ENCODE results near the gene ATIC. TPM values are rescaled to one million over a fixed set of nuclear protein-coding genes. Genes with fewer than 3 reads are reported as not detected.

ATIC gene
- total RNA-seq, 1 experiment from 2014 or later = 295 TPM

DNA sequence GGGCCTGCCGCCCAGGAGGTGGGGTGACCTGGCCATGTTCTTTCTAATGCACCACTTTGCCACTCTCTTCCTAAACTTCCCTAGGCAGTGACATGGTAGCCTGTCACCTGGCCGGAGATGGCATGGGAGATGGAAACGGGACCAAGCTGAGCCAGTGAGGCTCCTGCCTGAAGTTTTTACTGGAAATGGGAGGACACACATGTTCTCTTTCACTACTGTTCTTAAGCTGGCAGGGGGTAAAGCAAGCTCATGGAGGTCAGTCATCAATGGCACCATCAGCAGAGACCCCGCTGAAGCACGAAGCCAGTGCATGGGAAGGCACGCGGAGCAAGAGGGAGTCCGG, 50.7 kb downstream of the ATIC start:
- H3K27me3 Mint-ChIP-seq (ENCODE audit: low read depth) = no peaks in the 10 kb centered on the region

More for the DNA sequence above, 50.7 kb downstream of the ATIC start:
- Histone ChIP-seq H3K23me2 (ENCODE audit: insufficient read length, low read depth, low read length, poor library complexity, severe bottlenecking) (no peaks in the 10 kb centered on the region), H3K79me1 (ENCODE audit: insufficient read depth, low read depth, low read length, poor library complexity, severe bottlenecking) (no peaks in the 10 kb centered on the region), H3K4me1 (ENCODE audit: insufficient read depth, low read length) (no peaks in the 10 kb centered on the region), H2BK5ac (ENCODE audit: insufficient read length, low read length) (no peak overlapping the region), H3K79me2 (ENCODE audit: insufficient read depth, low read length) (no peaks in the 10 kb centered on the region), H3T11ph (ENCODE audit: low read length) (no peak overlapping the region), H4K8ac (replicated peaks; ENCODE audit: insufficient read length, low read depth, low read length) (no peak overlapping the region), H2BK12ac (ENCODE audit: insufficient read length, low read depth, low read length) (no peak overlapping the region), H2BK120ac (ENCODE audit: low read depth, low read length, poor library complexity, severe bottlenecking) (no peak overlapping the region), H3K18ac (ENCODE audit: insufficient read length, low read depth, low read length) (no peak overlapping the region), H3K14ac (ENCODE audit: insufficient read depth, low read length) (no peak overlapping the region), H4K91ac (ENCODE audit: insufficient read length, low read depth, low read length) (no peak overlapping the region), H2AK5ac (ENCODE audit: insufficient read length, low read length) (no peak overlapping the region), H3K27ac (ENCODE audit: insufficient read length, low read depth, low read length) (no peak overlapping the region), H3K27me3 (ENCODE audit: insufficient read depth, low read length) (no peaks in the 10 kb centered on the region), H3K56ac (ENCODE audit: insufficient read length, low read depth, low read length) (no peak overlapping the region), H3K23ac (ENCODE audit: insufficient read length, low read depth, low read length) (no peak overlapping the region), H4K20me1 (ENCODE audit: control insufficient read depth, insufficient read depth, insufficient read length) (no peaks in the 10 kb centered on the region), H3K4me2 (ENCODE audit: insufficient read depth, insufficient read length, low read length) (no peak overlapping the region), H3K9me3 (ENCODE audit: control insufficient read depth, low read depth, low read length) (no peaks in the 10 kb centered on the region), H4K5ac (ENCODE audit: insufficient read length, low read depth, low read length) (no peak overlapping the region), H3K9ac (ENCODE audit: extremely low read depth, insufficient read length, low read length) (no peak overlapping the region), H2BK15ac (ENCODE audit: low read depth, low read length) (no peak overlapping the region), H3K4ac (ENCODE audit: low read depth, low read length) (no peak overlapping the region), H2BK20ac (ENCODE audit: low read depth, low read length, poor library complexity, severe bottlenecking) (no peak overlapping the region), H2AFZ (ENCODE audit: low read length) (no peak overlapping the region)
- TF ChIP-seq, protein P1, sequence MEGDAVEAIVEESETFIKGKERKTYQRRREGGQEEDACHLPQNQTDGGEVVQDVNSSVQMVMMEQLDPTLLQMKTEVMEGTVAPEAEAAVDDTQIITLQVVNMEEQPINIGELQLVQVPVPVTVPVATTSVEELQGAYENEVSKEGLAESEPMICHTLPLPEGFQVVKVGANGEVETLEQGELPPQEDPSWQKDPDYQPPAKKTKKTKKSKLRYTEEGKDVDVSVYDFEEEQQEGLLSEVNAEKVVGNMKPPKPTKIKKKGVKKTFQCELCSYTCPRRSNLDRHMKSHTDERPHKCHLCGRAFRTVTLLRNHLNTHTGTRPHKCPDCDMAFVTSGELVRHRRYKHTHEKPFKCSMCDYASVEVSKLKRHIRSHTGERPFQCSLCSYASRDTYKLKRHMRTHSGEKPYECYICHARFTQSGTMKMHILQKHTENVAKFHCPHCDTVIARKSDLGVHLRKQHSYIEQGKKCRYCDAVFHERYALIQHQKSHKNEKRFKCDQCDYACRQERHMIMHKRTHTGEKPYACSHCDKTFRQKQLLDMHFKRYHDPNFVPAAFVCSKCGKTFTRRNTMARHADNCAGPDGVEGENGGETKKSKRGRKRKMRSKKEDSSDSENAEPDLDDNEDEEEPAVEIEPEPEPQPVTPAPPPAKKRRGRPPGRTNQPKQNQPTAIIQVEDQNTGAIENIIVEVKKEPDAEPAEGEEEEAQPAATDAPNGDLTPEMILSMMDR (conservative IDR thresholded peaks at IDR 0.05) = no peak
- DNase-seq = no peak
- no peak overlapping the region; a peak in 1 of 7 replicates for H3K27ac Mint-ChIP-seq
- no peaks in the 10 kb centered on the region for H3K4me1 Mint-ChIP-seq
- peaks cover 13 to 56% (median 32%) of the 10 kb centered on the region in 3 experiments for H3K36me3 Mint-ChIP-seq (ENCODE audit: insufficient read depth in 1 of 3, low read depth in 3 of 3)
- H3K4me3 Mint-ChIP-seq = no peak overlapping the region
- no peaks in the 10 kb centered on the region for H3K9me3 Mint-ChIP-seq
- WGBS (ENCODE audit: extremely low coverage, insufficient read length, low lambda C conversion rate) = no CpG with 5 or more reads among the region's 8 CpGs

All from H9 (cell line).